Measurements from ENCODE around the gene NAP1L5. TPM values are rescaled to one million over a fixed set of nuclear protein-coding genes. Genes with fewer than 3 reads are reported as not detected.

The NAP1L5 gene
- total RNA-seq, 1 experiment from 2014 or later: 1.3 TPM

- DNase-seq: no peak
- Histone ChIP-seq H3K27me3 (ENCODE audit: control insufficient read depth, insufficient read depth, low read length) (no peaks in the 10 kb centered on the region), H3K36me3 (replicated peaks; ENCODE audit: control insufficient read depth, insufficient read depth, low read length) (no peaks in the 10 kb centered on the region), H3K4me3 (ENCODE audit: insufficient read depth, low read depth, low read length) (no peak overlapping the region)
These were observed 37.0 kb downstream of the NAP1L5 start for GRCh38 chr4:88660446-88661294.

GRCh38 chr4:88659890-88660208 lies 37.8 kb downstream of the NAP1L5 start:
- H3K4me3 ChIP-seq (ENCODE audit: insufficient read depth, low read depth, low read length): no peak overlapping the region
- no peaks in the 10 kb centered on the region for H3K36me3 ChIP-seq (replicated peaks; ENCODE audit: control insufficient read depth, insufficient read depth, low read length)
- no peaks in the 10 kb centered on the region for H3K27me3 ChIP-seq (ENCODE audit: control insufficient read depth, insufficient read depth, low read length)
- no peak for DNase-seq

GRCh38 chr4:88659055-88659889 lies 38.4 kb downstream of the NAP1L5 start:
- H3K4me3 ChIP-seq (ENCODE audit: insufficient read depth, low read depth, low read length): no peak overlapping the region
- peak; percentile 42 for DNase-seq
- H3K27me3 ChIP-seq (ENCODE audit: control insufficient read depth, insufficient read depth, low read length): no peaks in the 10 kb centered on the region
- H3K36me3 ChIP-seq (replicated peaks; ENCODE audit: control insufficient read depth, insufficient read depth, low read length): no peaks in the 10 kb centered on the region

GRCh38 chr4:88655226-88655625 lies 42.4 kb downstream of the NAP1L5 start:
- Histone ChIP-seq H3K36me3 (replicated peaks; ENCODE audit: control insufficient read depth, insufficient read depth, low read length) (no peaks in the 10 kb centered on the region), H3K4me3 (ENCODE audit: insufficient read depth, low read depth, low read length) (no peak overlapping the region), H3K27me3 (ENCODE audit: control insufficient read depth, insufficient read depth, low read length) (no peaks in the 10 kb centered on the region)
- DNase-seq: no peak

- no peak for DNase-seq
- no peaks in the 10 kb centered on the region for H3K27me3 ChIP-seq (ENCODE audit: control insufficient read depth, insufficient read depth, low read length)
- H3K4me3 ChIP-seq (ENCODE audit: insufficient read depth, low read depth, low read length): no peak overlapping the region
- no peaks in the 10 kb centered on the region for H3K36me3 ChIP-seq (replicated peaks; ENCODE audit: control insufficient read depth, insufficient read depth, low read length)
These were observed 44.2 kb downstream of the NAP1L5 start for GRCh38 chr4:88653371-88653946.

GRCh38 chr4:88649716-88650115 lies 47.9 kb downstream of the NAP1L5 start:
- no peaks in the 10 kb centered on the region for H3K27me3 ChIP-seq (ENCODE audit: control insufficient read depth, insufficient read depth, low read length)
- H3K4me3 ChIP-seq (ENCODE audit: insufficient read depth, low read depth, low read length): no peak overlapping the region
- DNase-seq: no peak
- H3K36me3 ChIP-seq (replicated peaks; ENCODE audit: control insufficient read depth, insufficient read depth, low read length): no peaks in the 10 kb centered on the region

GRCh38 chr4:88646528-88647280 lies 50.9 kb downstream of the NAP1L5 start:
- Histone ChIP-seq H3K27me3 (ENCODE audit: control insufficient read depth, insufficient read depth, low read length) (no peaks in the 10 kb centered on the region), H3K4me3 (ENCODE audit: insufficient read depth, low read depth, low read length) (no peak overlapping the region), H3K36me3 (replicated peaks; ENCODE audit: control insufficient read depth, insufficient read depth, low read length) (no peaks in the 10 kb centered on the region)
- peak; percentile 32 for DNase-seq

GRCh38 chr4:88645994-88646393 lies 51.6 kb downstream of the NAP1L5 start:
- Histone ChIP-seq H3K4me3 (ENCODE audit: insufficient read depth, low read depth, low read length) (no peak overlapping the region), H3K36me3 (replicated peaks; ENCODE audit: control insufficient read depth, insufficient read depth, low read length) (no peaks in the 10 kb centered on the region), H3K27me3 (ENCODE audit: control insufficient read depth, insufficient read depth, low read length) (no peaks in the 10 kb centered on the region)
- DNase-seq: no peak

Other genes with a start within 250 kb of the NAP1L5 start
- 6.1 and 7.6 TPM in 2 replicates for gene HERC5, start 240.7 kb downstream of the NAP1L5 start, total RNA-seq (2014; rRNA removed; shearing (Covaris generic))
- 67.6 and 69.3 TPM in 2 replicates for gene PYURF, start 174.1 kb downstream of the NAP1L5 start, total RNA-seq (2014; rRNA removed; shearing (Covaris generic))
- gene HERC3, start 105.3 kb downstream of the NAP1L5 start, total RNA-seq (2014; rRNA removed; shearing (Covaris generic)): 2.0 and 3.0 TPM in 2 replicates